Aorta (tissue), 5 donors: ENCODE results near the gene SAPCD1. TPM values are rescaled to one million over a fixed set of nuclear protein-coding genes. Genes with fewer than 3 reads are reported as not detected.

Experiments used
- ATAC-seq: fragments of 200-7000 bp; cut with Tn5 transposase; one replicate; pipeline ENCODE4 v1.9.1; 2022; ENCODE audit warnings: moderate library complexity; ENCODE audit not compliant: low FRiP score
- DNase-seq, 2 donors: peaks; one replicate each; pipeline ENCODE4 v3.0.0-alpha.2; 2020
- H3K27ac ChIP-seq, 2 donors: one replicate each; pipeline ENCODE4 v1.5.1; 2013; ENCODE audit warnings: low read length in 2 of 2, mild to moderate bottlenecking in 2 of 2, moderate library complexity in 2 of 2, control low read depth in 1 of 2, inconsistent platforms in 1 of 2, low read depth in 1 of 2
- H3K27me3 ChIP-seq, 2 donors: one replicate each; pipeline ENCODE4 v1.6.1; 2013; ENCODE audit warnings: control low read depth in 1 of 2, low read length in 1 of 2, mild to moderate bottlenecking in 1 of 2, moderate library complexity in 1 of 2; ENCODE audit not compliant: insufficient read depth in 2 of 2, control insufficient read depth in 1 of 2
- H3K36me3 ChIP-seq, 2 donors: one replicate each; pipeline ENCODE4 v1.6.1; 2013; ENCODE audit warnings: control low read depth in 1 of 2, low read length in 1 of 2, mild to moderate bottlenecking in 1 of 2; ENCODE audit not compliant: insufficient read depth in 2 of 2, control insufficient read depth in 1 of 2
- H3K4me1 ChIP-seq, 2 donors: one replicate each; pipeline ENCODE4 v1.6.1; 2013; ENCODE audit warnings: low read length in 2 of 2, control low read depth in 1 of 2, mild to moderate bottlenecking in 1 of 2, moderate library complexity in 1 of 2; ENCODE audit not compliant: insufficient read depth in 2 of 2, control insufficient read depth in 1 of 2
- H3K4me3 ChIP-seq, 2 donors: one replicate each; pipeline ENCODE4 v1.5.1; 2013; ENCODE audit warnings: low read length in 2 of 2, control low read depth in 1 of 2, mild to moderate bottlenecking in 1 of 2
- H3K9me3 ChIP-seq: one replicate; pipeline ENCODE4 v1.6.1; 2013; ENCODE audit warnings: mild to moderate bottlenecking, low read length; ENCODE audit not compliant: control insufficient read depth
- WGBS, 2 donors: extraction: QIAGEN DNeasy Blood & Tissue Kit; methylation state at CpG; one replicate each; pipeline ENCODE4 v1.1.7; 2013; 5-methylcytosine and 5-hydroxymethylcytosine counted together
- intact Hi-C, 2 donors: fragments of 100-400 bp; cut with DNase I; formaldehyde crosslinking; loops; one replicate each; pipeline versions ENCODE4 v1.14.2 to v1.15.0; 2022
- polyA plus RNA-seq, 2 donors: library from polyadenylated mRNA; stranded (reverse); fragments of 200-250 nt; gene quantifications; one replicate each; pipeline ENCODE4 v1.2.3, GENCODE V29; 2013
- total RNA-seq, 2 donors: library from RNA; stranded (reverse); fragmentation: NEBNext Ultra II Directional; extraction: Animal tissue kit (Norgen Biotek cat#: 25700); gene quantifications; one replicate each; pipeline ENCODE4 v1.2.1, GENCODE V29; 2021
- donor health status: healthy with polysubstance abuse.
- donor health status: Bipolar disorder and iron deficiency.
- donor health status: DM: no; HTN: no; CAD: no.
- donor health status: DM: no; HTN: no; CAD: no.
- donor health status: DM: yes; HTN: yes; CAD: no.

The SAPCD1 gene
- total and polyA plus RNA-seq, 4 donors = 0.68 to 3.2 (median 2.9) TPM; not detected in 1

DNA sequence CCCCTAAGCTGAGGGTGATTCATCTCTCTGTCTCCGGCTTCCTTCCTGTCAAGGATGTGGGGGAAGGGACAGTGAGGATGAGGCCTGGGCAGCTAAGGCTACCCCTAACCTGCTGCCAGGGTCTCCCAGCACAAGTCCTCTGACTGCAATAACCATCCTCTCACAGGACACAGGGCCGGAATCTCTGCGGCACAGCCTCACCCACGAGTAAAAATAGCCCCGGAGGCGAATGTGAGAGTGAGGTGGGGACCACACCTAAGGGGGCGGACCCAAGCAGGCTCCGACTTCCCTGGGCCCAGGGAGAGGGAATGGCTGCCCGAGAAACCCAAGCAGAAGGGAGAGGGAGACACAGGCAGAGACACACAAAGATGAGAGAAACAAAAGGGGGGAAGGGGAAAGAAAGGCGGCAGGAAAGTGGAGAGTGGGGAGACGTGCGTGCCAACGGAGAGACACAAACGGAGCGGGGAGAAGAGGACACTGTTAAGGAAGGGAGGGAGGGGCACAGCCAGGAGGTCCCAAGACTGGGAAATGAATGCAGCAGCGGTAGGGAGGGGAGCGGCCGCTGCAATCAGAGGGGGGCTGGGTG lies 27.5 kb upstream of the SAPCD1 start:
- Histone ChIP-seq H3K9me3 (no peaks in the 10 kb centered on the region), H3K36me3 (peaks cover 2% of the 10 kb centered on the region in 2 donors), H3K27ac (peak overlapping the region; percentile 46 to 82), H3K27me3 (no peaks in the 10 kb centered on the region), H3K4me3 (peak overlapping the region; percentile 78 to 90), H3K4me1 (no peaks in the 10 kb centered on the region)
- DNase-seq = peak; percentile 70 to 81
- no peak for ATAC-seq
- intact Hi-C loops = loop anchor here (5.0 kb wide), 3 partner anchors 57 to 442 kb away; partner anchors contain the start of genes AGPAT1 (in 1 of the 2), RNF5 (in 1 of the 2) and VARS1 (in 1 of the 2)
- 0 to 1% methylated on average over 18 of the region's 18 CpGs for WGBS, 2 donors

GRCh38 chr6:31736021-31736767 lies 26.3 kb upstream of the SAPCD1 start, which contains the start of gene CLIC1:
CLIC1 (minus strand) TSS chr6:31736530; CDS start chr6:31736300, 230 bp downstream.
- no peaks in the 10 kb centered on the region for H3K4me1 ChIP-seq

DNA sequence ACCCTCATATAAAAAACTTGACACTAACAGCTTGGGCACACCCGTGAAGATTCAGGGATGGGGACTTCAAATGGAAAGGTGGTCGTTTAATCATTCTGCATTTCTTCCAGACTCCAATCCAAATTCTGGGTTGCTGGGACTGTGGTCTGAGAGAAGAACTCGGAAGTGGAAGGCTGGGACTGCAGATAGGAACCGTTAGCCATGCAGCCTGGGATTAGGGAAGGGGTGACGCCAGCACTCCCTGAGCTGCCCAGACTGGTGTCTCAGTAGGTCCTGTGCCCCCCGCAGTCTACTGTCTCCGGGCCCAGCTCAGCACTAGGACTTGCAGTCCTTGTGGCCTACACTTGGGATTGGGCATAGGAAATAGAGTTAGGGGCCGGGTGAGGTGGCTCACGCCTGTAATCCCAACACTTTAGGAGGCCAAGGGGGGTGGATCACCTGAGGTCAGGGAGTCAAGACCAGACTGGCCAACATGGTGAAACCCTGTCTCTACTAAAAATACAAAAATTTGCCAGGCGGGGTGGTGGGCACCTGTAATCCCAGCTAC lies 25.6 kb upstream of the SAPCD1 start:
- peak overlapping the region in 1 of 2 donors; percentile 82 for H3K27ac ChIP-seq
- H3K9me3 ChIP-seq = no peaks in the 10 kb centered on the region
- no peaks in the 10 kb centered on the region for H3K4me1 ChIP-seq
- H3K4me3 ChIP-seq = peak overlapping the region; percentile 78 to 90
- H3K27me3 ChIP-seq = no peaks in the 10 kb centered on the region
- ATAC-seq (no peak), DNase-seq (no peak)
- peaks cover 2% of the 10 kb centered on the region in 2 donors for H3K36me3 ChIP-seq
- intact Hi-C loops = loop anchor here (1.0 to 5.0 kb wide), 3 partner anchors 55 to 93 kb away; partner anchors contain the start of gene VARS1 (in 1 of the 2)
- 33 to 37% methylated on average over 10 of the region's 10 CpGs for WGBS, 2 donors

More at GRCh38 chr6:31736021-31736767, 26.3 kb upstream of the SAPCD1 start, which contains the start of gene CLIC1:
- intact Hi-C loops = loop anchor here (1.0 to 5.0 kb wide), 3 partner anchors 56 to 94 kb away; partner anchors contain the start of gene VARS1 (in 1 of the 2)
- peak within 1 kb of the TSS; percentile 81 to 82 for H3K27ac ChIP-seq
- ATAC-seq (peak; percentile 86), DNase-seq (peak; percentile 93 to 97)
- no peaks in the 10 kb centered on the region for H3K27me3 ChIP-seq
- peaks cover 2% of the 10 kb centered on the region in 2 donors for H3K36me3 ChIP-seq
- H3K4me3 ChIP-seq = peak within 1 kb of the TSS; percentile 78 to 90
- 0% methylated on average over 24 of the region's 24 CpGs for WGBS, 2 donors
- no peaks in the 10 kb centered on the region for H3K9me3 ChIP-seq

- H3K27me3 ChIP-seq = no peaks in the 10 kb centered on the region
- no peaks in the 10 kb centered on the region for H3K9me3 ChIP-seq
- H3K36me3 ChIP-seq = peaks cover 2% of the 10 kb centered on the region in 2 donors
- WGBS, 2 donors = 74 to 77% methylated on average over 7 of the region's 7 CpGs
- ATAC-seq (no peak), DNase-seq (no peak)
- no peak overlapping the region for H3K27ac ChIP-seq
- H3K4me1 ChIP-seq = no peaks in the 10 kb centered on the region
- H3K4me3 ChIP-seq = no peak overlapping the region
- intact Hi-C loops = loop anchor here (5.0 kb wide), 2 partner anchors 55 to 60 kb away; partner anchors contain the start of gene VARS1 (in 1 of the 2)
Measured at GRCh38 chr6:31737315-31737990, 25.0 kb upstream of the SAPCD1 start.

DNA sequence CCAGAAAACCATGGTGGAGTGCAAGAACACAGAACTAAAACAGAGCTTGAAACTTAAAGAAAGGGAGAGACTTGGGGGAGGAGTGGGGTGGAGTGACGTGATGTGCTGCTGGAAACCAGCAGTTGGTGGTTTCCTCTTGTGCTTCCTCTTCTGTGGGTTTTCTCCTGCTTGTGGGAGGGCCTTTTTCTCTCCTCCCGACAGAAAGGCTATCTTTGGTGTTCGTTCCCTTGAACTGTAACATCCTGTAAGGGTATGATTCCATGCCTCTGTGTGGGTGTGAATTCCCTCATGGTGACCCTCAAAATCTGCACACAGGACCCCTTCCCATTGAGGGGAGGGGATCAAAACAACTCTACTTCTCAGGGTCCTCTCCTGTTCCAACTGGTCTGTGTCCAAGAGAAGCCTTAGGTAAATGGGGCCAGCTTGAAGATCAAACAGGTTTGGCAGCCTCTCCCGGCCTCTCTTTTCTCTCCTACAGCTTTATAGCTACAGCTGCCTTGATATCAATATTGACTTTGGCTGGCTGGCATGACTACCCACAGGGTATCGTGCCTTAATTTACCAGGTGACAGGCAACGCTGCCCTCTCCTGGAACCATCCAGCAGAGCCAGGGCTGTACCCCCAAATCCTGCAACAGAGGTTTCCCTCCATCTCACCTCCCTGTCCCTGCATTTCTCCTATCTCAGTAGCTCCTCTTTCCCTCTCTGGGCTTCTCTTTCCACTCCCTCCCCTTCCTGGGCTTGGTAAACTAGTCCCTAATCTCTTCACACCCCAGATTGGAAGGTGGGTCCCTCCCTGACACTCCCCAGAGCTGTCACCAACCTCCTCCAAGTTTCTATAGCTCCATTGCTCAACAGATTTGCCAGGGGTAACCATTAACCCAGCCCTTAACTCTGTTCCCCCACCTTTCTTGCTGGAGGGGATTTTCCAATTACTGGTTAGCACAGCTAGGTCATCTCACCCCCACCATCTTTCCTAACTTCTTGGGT lies 24.2 kb upstream of the SAPCD1 start:
- no peaks in the 10 kb centered on the region for H3K27me3 ChIP-seq
- H3K4me1 ChIP-seq = no peaks in the 10 kb centered on the region
- DNase-seq (peak in 1 of 2 donors; percentile 79), ATAC-seq (no peak)
- peaks cover 2% of the 10 kb centered on the region in 2 donors for H3K36me3 ChIP-seq
- H3K4me3 ChIP-seq = no peak overlapping the region
- no peaks in the 10 kb centered on the region for H3K9me3 ChIP-seq
- H3K27ac ChIP-seq = no peak overlapping the region
- intact Hi-C loops = loop anchor here (5.0 kb wide), 2 partner anchors 54 to 59 kb away; partner anchors contain the start of gene VARS1 (in 1 of the 2)
- 21 to 22% methylated on average over 6 of the region's 6 CpGs for WGBS, 2 donors

GRCh38 chr6:31739639-31740396 lies 22.6 kb upstream of the SAPCD1 start, which contains the start of gene MSH5:
MSH5 (plus strand) TSS chr6:31740005; CDS start chr6:31740467, 462 bp downstream.
- WGBS, 2 donors = 0% methylated on average over 58 of the region's 58 CpGs
- no peaks in the 10 kb centered on the region for H3K27me3 ChIP-seq

More at GRCh38 chr6:31739639-31740396, 22.6 kb upstream of the SAPCD1 start, which contains the start of gene MSH5:
- ATAC-seq (peak; percentile 95), DNase-seq (peak; percentile 99)
- Histone ChIP-seq H3K4me1 (no peaks in the 10 kb centered on the region), H3K27ac (no peak within 1 kb of the TSS), H3K9me3 (no peaks in the 10 kb centered on the region), H3K4me3 (peak within 1 kb of the TSS; percentile 44 to 54), H3K36me3 (no peaks in the 10 kb centered on the region)
- intact Hi-C loops = loop anchor here (5.0 kb wide), 2 partner anchors 52 to 57 kb away; partner anchors contain the start of gene VARS1 (in 1 of the 2)
